Esophagus muscularis mucosa (tissue), 4 donors: ENCODE results near the gene PIK3CD. TPM values are rescaled to one million over a fixed set of nuclear protein-coding genes. Genes with fewer than 3 reads are reported as not detected.

ENCODE experiments used
- DNase-seq: peaks from one replicate; pipeline ENCODE4 v3.0.0-alpha.2; 2017; ENCODE audit errors: extremely low spot score
- H3K27ac ChIP-seq, 4 donors: fragments of 200-600 bp; sonication (generic); replicated peaks in 1 of 4; 1 replicate in 3 of 4; 2 replicates in 1 of 4; pipeline ENCODE4 v1.5.1; 2016 to 2019; ENCODE audit warnings: mild to moderate bottlenecking in 1 of 4
- H3K27me3 ChIP-seq, 4 donors: fragments of 200-600 bp; sonication (generic); one replicate each; pipeline versions ENCODE4 v1.5.1 to v1.6.0; 2016 to 2019
- H3K36me3 ChIP-seq, 4 donors: fragments of 200-600 bp; sonication (generic); one replicate each; pipeline ENCODE4 v1.5.1; 2016 to 2019
- H3K4me1 ChIP-seq, 4 donors: fragments of 200-600 bp; sonication (generic); one replicate each; pipeline ENCODE4 v1.5.1; 2016 to 2019
- H3K4me3 ChIP-seq, 4 donors: fragments of 200-600 bp; sonication (generic); 1 replicate in 2 of 4; 2 replicates in 2 of 4; pipeline ENCODE4 v1.5.1; 2016 to 2019; ENCODE audit warnings: mild to moderate bottlenecking in 4 of 4, moderate library complexity in 1 of 4
- H3K9me3 ChIP-seq, 4 donors: fragments of 200-600 bp; sonication (generic); 1 replicate in 3 of 4; 2 replicates in 1 of 4; pipeline ENCODE4 v1.5.1; 2016 to 2019
- CTCF ChIP-seq, 3 experiments: fragments of 200-600 bp in 2 of 3; fragments of 450-650 bp in 1 of 3; sonication (generic) in 2 of 3; IDR thresholded peaks; one replicate each; pipeline ENCODE4 v1.5.1; 2017 to 2019; ENCODE audit warnings: antibody characterized with exemption in 3 of 3, mild to moderate bottlenecking in 2 of 3, moderate library complexity in 1 of 3
- EP300 ChIP-seq: sonication (generic); formaldehyde crosslinking; IDR thresholded peaks from one replicate; pipeline ENCODE4 v1.6.1; 2017; ENCODE audit warnings: antibody characterized with exemption
- POLR2A ChIP-seq: fragments of 450-650 bp; IDR thresholded peaks from one replicate; pipeline ENCODE4 v1.6.1; 2017; ENCODE audit warnings: antibody characterized with exemption, moderate library complexity, mild to moderate bottlenecking, low read depth
- POLR2AphosphoS5 ChIP-seq, 2 donors: sonication (generic); formaldehyde crosslinking; IDR thresholded peaks; one replicate each; pipeline ENCODE4 v1.6.1; 2017; ENCODE audit warnings: antibody characterized with exemption in 2 of 2
- WGBS: methylation state at CpG from one replicate; pipeline ENCODE4 v1.1.5; 2018; 5-methylcytosine and 5-hydroxymethylcytosine counted together
- intact Hi-C: fragments of 100-400 bp; cut with DNase I; formaldehyde crosslinking; loops from one replicate; pipeline ENCODE4 v1.15.1; 2023
- total RNA-seq, 4 donors: library from RNA; depleted of rRNA; stranded (reverse); fragments of >200 nt; gene quantifications; one replicate each; pipeline versions ENCODE4 v1.1.0 to v1.2.1, GENCODE V29; 2016

Gene PIK3CD
- total RNA-seq, 4 donors from 2014 or later = 7.9 to 30.4 (median 13.9) TPM

GRCh38 chr1:9629445-9630201 is 21.9 kb upstream of the PIK3CD start:
- Histone ChIP-seq H3K4me1 (peaks cover 3 to 16% (median 13%) of the 10 kb centered on the region in 4 donors), H3K4me3 (peak overlapping the region in 2 of 4 donors; percentile 3 to 12), H3K27me3 (peaks cover 0 to 12% (median 0%) of the 10 kb centered on the region in 4 donors), H3K36me3 (no peaks in the 10 kb centered on the region), H3K9me3 (no peaks in the 10 kb centered on the region), H3K27ac (no peak overlapping the region)
- 51% methylated on average over 17 of the region's 29 CpGs for WGBS
- no peak for DNase-seq
- intact Hi-C loops = loop anchor here (5.0 kb wide), 2 partner anchors 58 to 238 kb away; no protein-coding TSS in a partner anchor
- TF ChIP-seq POLR2AphosphoS5 (IDR thresholded peaks at IDR 0.05) (no peak), CTCF (IDR thresholded peaks at IDR 0.05) (no peak)

- intact Hi-C loops = no loop called here
- Histone ChIP-seq H3K9me3 (no peaks in the 10 kb centered on the region), H3K27me3 (peaks cover 0 to 9% (median 0%) of the 10 kb centered on the region in 4 donors), H3K36me3 (no peaks in the 10 kb centered on the region), H3K27ac (no peak overlapping the region), H3K4me3 (peak overlapping the region in 1 of 4 donors; percentile 3), H3K4me1 (peaks cover 3 to 16% (median 13%) of the 10 kb centered on the region in 4 donors)
- 79% methylated on average over 8 of the region's 8 CpGs for WGBS
- DNase-seq = no peak
- TF ChIP-seq EP300 = no peak
- TF ChIP-seq POLR2AphosphoS5 (IDR thresholded peaks at IDR 0.05) = no peak
- no peak for TF ChIP-seq CTCF (IDR thresholded peaks at IDR 0.05)
- TF ChIP-seq POLR2A = no peak
Observed at GRCh38 chr1:9630331-9631111, 21.0 kb upstream of the PIK3CD start.

GRCh38 chr1:9631613-9632012 is 19.9 kb upstream of the PIK3CD start:
- TF ChIP-seq POLR2A = no peak
- no peak for TF ChIP-seq POLR2AphosphoS5 (IDR thresholded peaks at IDR 0.05)
- TF ChIP-seq EP300 = no peak
- TF ChIP-seq CTCF (IDR thresholded peaks at IDR 0.05) = no peak
- no peaks in the 10 kb centered on the region for H3K27me3 ChIP-seq
- intact Hi-C loops = no loop called here

GRCh38 chr1:9633493-9633892 is 18.0 kb upstream of the PIK3CD start:
- no peak for TF ChIP-seq POLR2AphosphoS5 (IDR thresholded peaks at IDR 0.05)
- no peak for TF ChIP-seq POLR2A
- no peak for TF ChIP-seq CTCF (IDR thresholded peaks at IDR 0.05)
- TF ChIP-seq EP300 = no peak

More at GRCh38 chr1:9631613-9632012, 19.9 kb upstream of the PIK3CD start:
- 89% methylated on average over 3 of the region's 3 CpGs for WGBS
- no peaks in the 10 kb centered on the region for H3K36me3 ChIP-seq
- peaks cover 3 to 9% (median 8%) of the 10 kb centered on the region in 4 donors for H3K4me1 ChIP-seq
- no peak overlapping the region for H3K4me3 ChIP-seq
- H3K9me3 ChIP-seq = no peaks in the 10 kb centered on the region
- no peak for DNase-seq
- H3K27ac ChIP-seq = no peak overlapping the region

More at GRCh38 chr1:9633493-9633892, 18.0 kb upstream of the PIK3CD start:
- intact Hi-C loops = no loop called here
- no peaks in the 10 kb centered on the region for H3K36me3 ChIP-seq
- H3K9me3 ChIP-seq = no peaks in the 10 kb centered on the region
- H3K27ac ChIP-seq = no peak overlapping the region
- H3K27me3 ChIP-seq = no peaks in the 10 kb centered on the region
- 92% methylated on average over 6 of the region's 6 CpGs for WGBS
- no peak for DNase-seq
- H3K4me1 ChIP-seq = no peaks in the 10 kb centered on the region
- no peak overlapping the region for H3K4me3 ChIP-seq
